Astrocyte of the cerebellum (primary cell): ENCODE data around the gene LRRK1.

Source experiments
- DNase-seq: peaks from one replicate; pipeline ENCODE4 v3.0.0-alpha.2; 2011; ENCODE audit warnings: low read depth
- H3K4me3 ChIP-seq: 2 replicates; pipeline ENCODE4 v1.5.1; 2011; ENCODE audit warnings: mild to moderate bottlenecking, low read depth, low read length, moderate library complexity
- CTCF ChIP-seq: IDR thresholded peaks from 2 replicates; pipeline ENCODE4 v1.5.1; 2012; ENCODE audit warnings: low read length, low read depth, moderate library complexity, mild to moderate bottlenecking; ENCODE audit errors: missing control alignments
- in situ Hi-C: cut with HindIII; loops from 2 replicates; pipeline ENCODE4 v1.10.0; 2017; ENCODE audit warnings: low sequenced_read_pairs

Gene LRRK1

GRCh38 chr15:100981086-100981485, 61.9 kb downstream of the LRRK1 start:
- no peak overlapping the region for H3K4me3 ChIP-seq
- TF ChIP-seq CTCF = no peak
- no peak for DNase-seq
- in situ Hi-C loops = no loop called here

- DNase-seq = no peak
- TF ChIP-seq CTCF = no peak
- no peak overlapping the region for H3K4me3 ChIP-seq
- in situ Hi-C loops = no loop called here
These were observed 64.1 kb downstream of the LRRK1 start for GRCh38 chr15:100983221-100983620.

GRCh38 chr15:100985401-100985800, 66.2 kb downstream of the LRRK1 start:
- no peak for DNase-seq
- in situ Hi-C loops = no loop called here
- TF ChIP-seq CTCF = no peak
- H3K4me3 ChIP-seq = no peak overlapping the region

- TF ChIP-seq CTCF = no peak
- H3K4me3 ChIP-seq = no peak overlapping the region
- in situ Hi-C loops = no loop called here
- DNase-seq = no peak
These were observed 67.2 kb downstream of the LRRK1 start for GRCh38 chr15:100986158-100986896.

- no peak for DNase-seq
- no peak for TF ChIP-seq CTCF
These were observed 68.0 kb downstream of the LRRK1 start for GRCh38 chr15:100987143-100987542.

GRCh38 chr15:100988297-100988696, 69.1 kb downstream of the LRRK1 start:
- no peak overlapping the region for H3K4me3 ChIP-seq
- in situ Hi-C loops = no loop called here
- TF ChIP-seq CTCF = no peak
- no peak for DNase-seq

More at GRCh38 chr15:100987143-100987542, 68.0 kb downstream of the LRRK1 start:
- in situ Hi-C loops = no loop called here
- no peak overlapping the region for H3K4me3 ChIP-seq
